GM18517 (cell line): Measurements from ENCODE around the gene SLC12A5.

Source experiments
- ATAC-seq: cut with Tn5 transposase; IDR thresholded peaks from one replicate; pipeline ENCODE4 v1.9.1; 2021; ENCODE audit warnings: mild to moderate bottlenecking, moderate library complexity; ENCODE audit not compliant: unreplicated experiment

The SLC12A5 gene

DNA sequence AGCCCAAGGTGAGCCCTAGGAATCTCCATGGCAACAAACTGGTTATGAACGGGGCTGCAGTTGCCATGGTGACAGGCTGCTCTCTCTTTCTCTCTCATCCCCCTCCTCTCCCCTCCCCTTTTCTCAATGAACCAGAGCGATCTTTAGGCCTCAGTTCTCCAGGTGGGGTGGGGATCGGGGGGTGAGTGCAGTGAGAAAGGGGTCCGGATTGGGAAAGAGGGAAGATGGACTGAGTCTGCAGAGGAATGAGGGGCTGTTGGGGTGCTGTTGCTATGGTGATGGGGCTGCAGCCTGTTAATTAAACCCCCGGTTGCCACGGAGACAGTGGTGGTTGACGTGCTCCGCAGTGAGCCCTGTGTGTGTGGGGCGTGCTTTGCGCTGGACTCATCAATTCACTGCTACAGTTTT lies 3.6 kb upstream of the SLC12A5 start:
- ATAC-seq = no peak

DNA sequence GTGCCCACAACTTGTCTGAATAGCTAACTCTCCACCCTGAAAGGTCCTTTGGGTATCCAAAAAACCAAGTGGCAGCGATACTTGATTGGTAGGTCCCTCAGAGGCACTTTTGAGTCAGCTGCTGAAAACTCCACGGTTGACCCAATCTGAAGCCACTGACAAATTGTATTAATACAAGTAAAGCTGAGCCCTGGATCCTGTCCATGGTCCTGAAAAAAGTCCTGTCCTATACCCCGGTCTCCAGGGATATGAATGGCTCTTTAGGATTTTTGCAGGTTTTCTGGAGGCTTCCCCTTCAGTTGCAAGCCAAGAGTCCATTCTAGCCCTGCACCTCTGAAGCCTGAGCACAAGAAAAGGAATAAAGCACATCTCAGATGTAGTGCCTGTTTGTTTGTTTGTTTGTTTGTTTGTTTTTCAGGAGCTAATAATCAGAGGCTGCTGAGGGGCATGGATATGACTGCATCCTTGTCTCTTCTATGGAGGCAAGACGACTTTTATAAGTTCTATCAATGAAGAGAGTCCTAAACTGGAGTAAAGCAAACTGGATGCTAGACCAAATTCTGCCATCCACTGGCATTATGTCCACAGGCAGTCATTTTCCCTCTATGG lies 1.7 kb upstream of the SLC12A5 start:
- ATAC-seq = no peak

GRCh38 chr20:46028110-46028509 lies 905 bp upstream of the SLC12A5 start:
- no peak for ATAC-seq

DNA sequence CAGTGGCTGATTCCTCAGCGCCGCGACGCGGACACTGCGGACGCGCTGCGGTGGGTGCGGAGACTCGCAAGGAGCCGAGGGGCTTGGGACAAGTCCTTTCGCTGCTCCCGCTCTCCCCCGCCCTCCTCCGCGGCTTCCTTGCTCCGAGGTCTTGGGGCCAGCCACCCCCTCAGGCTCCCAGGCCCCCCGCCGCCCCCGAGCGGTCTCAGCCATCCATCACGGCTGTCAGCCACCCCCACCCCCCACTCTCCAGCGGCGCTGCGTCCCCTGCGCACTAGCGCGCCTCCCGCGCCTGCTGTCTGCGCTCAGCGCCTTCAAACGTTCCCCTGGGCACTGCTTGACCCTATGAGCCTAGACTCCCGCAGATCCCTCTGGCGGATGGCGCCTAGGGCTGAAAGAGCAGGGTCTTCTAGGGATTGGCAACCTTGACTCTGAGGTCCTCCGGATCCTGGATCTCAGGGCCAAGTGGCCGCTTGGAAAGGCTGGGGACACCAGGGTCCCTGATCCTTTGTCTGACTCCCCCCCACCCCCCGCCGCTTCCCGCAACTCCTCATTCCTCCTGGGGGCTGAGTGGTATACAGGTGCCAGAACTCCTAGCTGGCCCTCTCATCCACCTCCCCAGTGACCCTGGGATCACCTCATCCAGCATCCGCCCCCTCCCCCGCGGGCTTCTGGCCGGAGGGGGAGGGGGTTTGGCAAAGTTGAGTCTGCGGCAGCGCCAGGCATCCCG lies 1.4 kb downstream of the SLC12A5 start:
- ATAC-seq = no peak

DNA sequence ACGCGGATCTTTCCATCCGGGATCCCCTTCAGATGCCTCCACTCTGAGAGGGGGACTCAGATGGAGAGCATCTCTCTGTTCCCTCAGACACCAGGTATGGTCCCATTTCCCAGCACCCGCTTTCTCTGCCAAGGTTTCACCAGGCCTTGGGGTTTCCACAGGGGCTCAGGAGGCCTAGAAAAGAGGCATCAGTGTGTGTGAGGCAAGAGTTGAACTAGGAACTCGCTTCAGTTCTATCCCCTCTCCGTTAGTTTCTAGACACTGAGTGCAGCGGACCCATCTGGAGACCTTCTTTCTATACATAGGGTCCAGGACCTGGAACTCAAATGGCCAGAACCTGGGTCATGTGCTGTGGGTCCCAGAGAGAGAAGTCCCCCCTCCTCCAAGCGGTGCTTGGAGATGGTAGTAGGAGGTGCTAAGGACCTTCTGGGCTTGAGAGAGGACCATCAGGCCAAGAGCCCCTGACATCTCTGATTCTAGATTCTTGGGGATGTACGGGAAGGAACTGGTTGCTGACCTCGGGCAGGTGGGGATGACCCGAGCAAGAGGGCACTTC lies 2.1 kb downstream of the SLC12A5 start:
- ATAC-seq = no peak

GRCh38 chr20:46031701-46032254 lies 2.8 kb downstream of the SLC12A5 start:
- ATAC-seq = no peak

DNA sequence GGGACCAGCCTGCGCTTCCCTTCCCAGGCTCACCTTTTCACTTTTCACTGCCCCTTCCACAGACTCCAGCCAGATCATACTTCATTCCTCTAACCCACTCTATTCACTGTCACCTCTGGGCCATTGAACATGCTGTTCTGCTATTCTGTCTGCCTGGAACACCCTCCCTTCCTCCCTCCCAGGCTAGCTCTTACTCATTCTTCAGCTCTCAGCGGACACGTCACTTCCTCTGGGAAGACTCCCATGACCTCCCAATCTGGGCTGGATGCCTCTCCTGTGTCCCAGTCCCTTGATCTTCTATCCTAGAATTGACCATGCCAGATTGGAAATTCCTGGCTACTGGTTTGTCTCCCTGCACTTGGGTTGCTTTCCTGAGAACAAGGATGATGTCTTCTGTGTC lies 5.0 kb downstream of the SLC12A5 start:
- no peak for ATAC-seq

GRCh38 chr20:46035253-46035652 lies 6.2 kb downstream of the SLC12A5 start:
- ATAC-seq = no peak

DNA sequence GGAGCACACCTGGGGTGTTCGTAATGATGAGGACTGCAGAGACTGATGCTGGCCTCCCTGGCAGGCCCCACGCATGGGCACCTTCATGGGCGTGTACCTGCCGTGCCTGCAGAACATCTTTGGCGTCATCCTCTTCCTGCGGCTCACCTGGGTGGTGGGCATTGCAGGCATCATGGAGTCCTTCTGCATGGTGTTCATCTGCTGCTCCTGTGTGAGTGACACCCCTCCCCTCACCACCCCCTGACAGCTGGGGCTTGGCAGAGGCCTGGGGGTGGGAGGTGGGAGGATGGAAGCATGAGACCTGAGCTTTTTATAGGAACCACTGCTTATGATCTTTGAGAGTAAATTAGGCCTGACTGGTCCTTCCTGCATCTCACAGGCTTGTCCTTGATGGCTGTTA lies 6.7 kb downstream of the SLC12A5 start:
- ATAC-seq = no peak

DNA sequence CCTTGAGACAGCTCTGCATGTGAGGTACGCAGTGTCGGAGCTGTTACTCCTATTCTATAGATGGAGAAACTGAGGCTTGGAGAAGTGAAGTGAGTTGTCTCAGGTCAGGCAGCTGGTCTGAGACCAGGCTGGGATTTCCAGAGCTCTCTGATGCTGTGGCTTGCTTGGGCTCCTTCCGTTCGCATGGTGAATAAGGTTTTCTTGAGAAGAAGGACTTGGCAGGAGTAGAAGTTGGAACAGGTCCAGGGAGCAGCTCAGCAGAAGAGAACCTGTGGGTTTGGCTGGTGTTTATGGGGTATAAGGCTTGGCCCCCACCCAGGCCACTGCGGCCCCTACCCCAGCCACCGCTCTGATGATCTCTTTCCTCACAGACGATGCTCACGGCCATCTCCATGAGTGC lies 7.4 kb downstream of the SLC12A5 start:
- ATAC-seq = no peak

- no peak for ATAC-seq
These were observed 8.0 kb downstream of the SLC12A5 start for GRCh38 chr20:46037036-46037435.

DNA sequence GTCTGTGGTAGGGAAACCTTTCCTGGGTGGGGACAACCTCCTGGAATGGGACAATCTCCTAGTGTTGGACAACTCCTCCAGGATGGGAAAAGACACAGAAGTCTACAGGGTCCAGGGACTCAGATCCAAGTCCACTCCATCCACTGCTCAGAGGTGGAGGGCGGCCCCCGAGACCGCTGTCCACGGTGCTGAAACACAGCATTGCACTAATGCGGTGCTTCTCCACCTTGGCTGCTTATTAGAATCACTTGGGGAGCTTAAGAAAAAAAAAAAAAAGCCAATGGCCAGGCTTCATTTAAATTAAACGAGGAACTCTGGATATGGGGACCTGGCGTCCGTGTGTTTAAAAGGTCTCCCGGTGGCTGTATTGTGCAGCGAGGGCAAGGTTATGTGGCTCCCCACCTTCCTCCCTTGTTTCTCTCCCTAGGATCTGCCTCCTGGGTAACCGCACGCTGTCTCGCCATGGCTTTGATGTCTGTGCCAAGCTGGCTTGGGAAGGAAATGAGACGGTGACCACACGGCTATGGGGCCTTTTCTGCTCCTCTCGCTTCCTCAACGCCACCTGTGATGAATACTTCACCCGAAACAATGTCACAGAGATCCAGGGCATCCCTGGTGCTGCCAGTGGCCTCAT lies 12.0 kb downstream of the SLC12A5 start:
- ATAC-seq = no peak

- no peak for ATAC-seq
These were observed 14.5 kb downstream of the SLC12A5 start for GRCh38 chr20:46043556-46043955.

- ATAC-seq = no peak
These were observed 15.9 kb downstream of the SLC12A5 start for GRCh38 chr20:46044896-46045295.

- no peak for ATAC-seq
These were observed 17.7 kb downstream of the SLC12A5 start for GRCh38 chr20:46046588-46047310.

DNA sequence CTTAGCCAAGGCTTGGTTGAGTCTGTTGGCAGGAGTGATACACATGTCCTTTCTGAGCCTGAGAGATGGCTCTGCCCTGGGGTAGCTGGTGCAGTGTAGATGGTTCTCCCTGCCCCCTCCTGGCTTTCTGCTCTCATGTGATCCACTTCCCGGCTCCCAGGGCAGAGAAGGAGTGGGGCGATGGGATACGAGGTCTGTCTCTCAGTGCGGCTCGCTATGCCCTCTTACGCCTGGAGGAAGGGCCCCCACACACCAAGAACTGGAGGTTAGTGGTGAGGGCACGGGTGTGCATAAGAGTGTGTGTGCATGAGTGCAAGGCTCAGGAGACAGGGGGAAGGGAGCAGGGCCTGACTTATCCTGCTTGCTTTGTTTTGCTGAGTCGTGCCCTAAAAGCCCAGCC lies 18.8 kb downstream of the SLC12A5 start:
- ATAC-seq = no peak

DNA sequence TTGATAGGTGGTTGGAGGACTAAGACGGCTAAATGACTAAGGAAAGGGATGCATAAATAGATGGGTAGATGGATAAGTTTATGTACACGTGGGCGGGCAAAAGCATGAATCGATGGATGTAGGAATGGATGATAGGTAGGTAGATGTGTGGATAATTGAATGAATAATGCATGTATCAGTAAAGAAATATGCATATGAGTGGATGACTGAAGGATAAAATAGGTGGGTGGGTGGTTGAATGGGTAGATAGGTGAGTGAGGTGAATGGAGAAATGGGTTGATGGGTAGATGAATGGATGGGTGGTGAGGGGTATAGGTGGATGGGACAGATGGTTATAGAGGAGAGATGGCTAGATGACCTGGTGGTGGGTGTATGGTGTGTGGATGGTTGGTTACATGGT lies 20.2 kb downstream of the SLC12A5 start:
- no peak for ATAC-seq

- no peak for ATAC-seq
These were observed 20.8 kb downstream of the SLC12A5 start for GRCh38 chr20:46049815-46050214.

DNA sequence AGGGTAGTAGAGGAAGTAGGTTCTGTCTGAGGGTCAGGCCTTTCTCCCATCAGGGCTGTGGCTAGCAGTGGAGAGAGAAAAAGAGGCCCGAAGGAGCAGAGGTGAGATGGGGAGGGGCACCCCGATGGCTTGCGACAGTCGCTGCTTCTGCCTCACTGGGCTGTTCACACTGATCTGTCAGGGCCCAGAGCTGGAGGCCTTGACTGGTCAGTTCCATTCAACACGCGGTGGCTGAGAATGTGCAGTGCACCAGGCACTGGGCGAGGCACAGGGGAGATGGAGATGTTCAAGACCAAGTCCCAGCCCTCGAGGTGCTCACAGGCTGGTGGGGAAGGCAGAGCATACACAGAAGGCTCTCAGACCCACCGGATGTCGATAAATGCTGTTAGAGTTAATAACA lies 21.4 kb downstream of the SLC12A5 start:
- ATAC-seq = no peak

DNA sequence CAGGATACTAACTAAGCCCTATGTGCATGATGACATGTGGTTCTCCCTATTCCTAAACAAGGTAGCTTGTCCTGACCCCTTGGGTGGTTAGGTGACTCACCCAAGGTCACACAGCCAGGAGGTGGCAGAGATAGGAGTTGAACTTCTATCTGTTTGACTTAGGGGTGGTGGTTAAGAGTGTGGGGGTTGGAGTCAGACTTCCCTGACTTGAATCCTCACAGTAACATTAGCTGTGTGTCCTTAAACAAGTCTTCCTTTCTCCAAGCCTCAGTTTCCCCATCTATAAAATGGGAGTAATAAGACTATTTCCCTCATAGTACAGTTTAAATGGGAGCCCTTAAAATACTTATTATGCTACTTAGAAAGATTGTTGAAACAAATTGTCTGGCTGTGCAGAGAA lies 21.9 kb downstream of the SLC12A5 start:
- no peak for ATAC-seq
